Cardiac fibroblast (primary cell): ENCODE results near the gene ADCK2.
A peak's percentile ranks its signal among the peaks of the same experiment; 100 is the strongest.
"Not testable (repeated sequence)": the region's sequence is repeated elsewhere in the genome, so short reads cannot be mapped to it uniquely, and the experiment has no call there.

Experiments used
- DNase-seq, 2 donors: peaks; one replicate each; pipeline versions ENCODE4 v3.0.0 to v3.0.0-alpha.2; 2010; ENCODE audit warnings: low read depth in 2 of 2
- H3K4me3 ChIP-seq, 2 donors: replicated peaks in 1 of 2; 1 replicate in 1 of 2; 2 replicates in 1 of 2; pipeline ENCODE4 v1.5.1; 2011; ENCODE audit warnings: low read depth in 2 of 2, low read length in 2 of 2, mild to moderate bottlenecking in 2 of 2, moderate library complexity in 1 of 2
- CTCF ChIP-seq: IDR thresholded peaks from one replicate; pipeline ENCODE4 v1.5.1; 2011; ENCODE audit warnings: low read depth, mild to moderate bottlenecking, low read length, inconsistent platforms

The ADCK2 gene

GRCh38 chr7:140640060-140640637, 32.6 kb upstream of the ADCK2 start:
- peak overlapping the region; percentile 46 to 60 for H3K4me3 ChIP-seq
- DNase-seq, result peak in 1 of 2 donors; percentile 52
- TF ChIP-seq CTCF, result no peak

GRCh38 chr7:140640727-140641523, 31.8 kb upstream of the ADCK2 start, which contains the start of gene DENND2A:
DENND2A (minus strand) TSS chr7:140640813; CDS start chr7:140602397, 38,416 bp downstream.
- no peak for TF ChIP-seq CTCF
- peak within 1 kb of the TSS; percentile 46 to 60 for H3K4me3 ChIP-seq
- DNase-seq, result peak; percentile 52 to 69

GRCh38 chr7:140641524-140642195, 31.1 kb upstream of the ADCK2 start:
- no peak overlapping the region for H3K4me3 ChIP-seq

GRCh38 chr7:140643416-140643815, 29.3 kb upstream of the ADCK2 start:
- DNase-seq, result no peak
- TF ChIP-seq CTCF, result no peak

More at GRCh38 chr7:140641524-140642195, 31.1 kb upstream of the ADCK2 start:
- no peak for TF ChIP-seq CTCF
- no peak for DNase-seq

GRCh38 chr7:140644761-140645160, 28.0 kb upstream of the ADCK2 start:
- not testable (repeated sequence) for DNase-seq, H3K4me3 ChIP-seq

More at GRCh38 chr7:140643416-140643815, 29.3 kb upstream of the ADCK2 start:
- no peak overlapping the region for H3K4me3 ChIP-seq

GRCh38 chr7:140645166-140645900, 27.4 kb upstream of the ADCK2 start:
- no peak for DNase-seq
- TF ChIP-seq CTCF, result peak; percentile 52
- no peak overlapping the region for H3K4me3 ChIP-seq
